ENCODE results near the gene SIN3A. TPM values are rescaled to one million over a fixed set of nuclear protein-coding genes. Genes with fewer than 3 reads are reported as not detected.

SIN3A gene
- total RNA-seq, 1 experiment from 2014 or later, result 64.4 TPM

- Mint-ChIP-seq H3K36me3 (ENCODE audit: insufficient read depth, unreplicated experiment) (peaks cover 66% of the 10 kb centered on the region), H3K9me3 (ENCODE audit: unreplicated experiment) (no peaks in the 10 kb centered on the region), H3K27me3 (ENCODE audit: insufficient read depth, unreplicated experiment) (no peaks in the 10 kb centered on the region), H3K4me1 (ENCODE audit: low read depth, unreplicated experiment) (no peaks in the 10 kb centered on the region), H3K27ac (ENCODE audit: unreplicated experiment) (no peak overlapping the region), H3K4me3 (ENCODE audit: unreplicated experiment) (no peak overlapping the region)
- no peak for DNase-seq
- ChIA-PET CTCF (no interaction called here), POLR2A (no interaction called here)
- Histone ChIP-seq H3K27me3 (replicated peaks; ENCODE audit: control insufficient read depth, insufficient read depth, low read length) (no peaks in the 10 kb centered on the region), H3K9me3 (no peaks in the 10 kb centered on the region), H3K36me3 (ENCODE audit: control insufficient read depth, insufficient read depth, low read length) (no peaks in the 10 kb centered on the region; the same call in 1 of the 2 replicates), H3K4me3 (ENCODE audit: low read depth, low read length) (no peak overlapping the region), H3K4me1 (no peaks in the 10 kb centered on the region)
- intact Hi-C loops (cut with micrococcal nuclease; ENCODE audit: unreplicated experiment), result no loop called here
- TF ChIP-seq CTCF (IDR thresholded peaks at IDR 0.05; ENCODE audit: insufficient read depth in 1 of 2, low read depth in 1 of 2, low read length in 1 of 2, severe bottlenecking in 1 of 2, unreplicated experiment in 1 of 2), result no peak
- BruUV-seq (replicated peaks), result no TSS peak
Observed at GRCh38 chr15:75430259-75430658, 21.2 kb downstream of the SIN3A start.

- Mint-ChIP-seq H3K4me3 (ENCODE audit: unreplicated experiment) (no peak overlapping the region), H3K27me3 (ENCODE audit: insufficient read depth, unreplicated experiment) (no peaks in the 10 kb centered on the region), H3K4me1 (ENCODE audit: low read depth, unreplicated experiment) (no peaks in the 10 kb centered on the region), H3K27ac (ENCODE audit: unreplicated experiment) (no peak overlapping the region), H3K9me3 (ENCODE audit: unreplicated experiment) (no peaks in the 10 kb centered on the region), H3K36me3 (ENCODE audit: insufficient read depth, unreplicated experiment) (peaks cover 53% of the 10 kb centered on the region)
- intact Hi-C loops (cut with micrococcal nuclease; ENCODE audit: unreplicated experiment), result no loop called here
- TF ChIP-seq CTCF (IDR thresholded peaks at IDR 0.05; ENCODE audit: insufficient read depth in 1 of 2, low read depth in 1 of 2, low read length in 1 of 2, severe bottlenecking in 1 of 2, unreplicated experiment in 1 of 2), result no peak
- H3K27me3 ChIP-seq (replicated peaks; ENCODE audit: control insufficient read depth, insufficient read depth, low read length), result no peaks in the 10 kb centered on the region
- H3K4me1 ChIP-seq, result no peaks in the 10 kb centered on the region
- no TSS peak for BruUV-seq (replicated peaks)
- ChIA-PET CTCF (interaction anchor here (0.5 kb wide), 1 partner anchor 54 kb away, joined by 3 read pairs; no protein-coding TSS in a partner anchor), POLR2A (no interaction called here)
- H3K36me3 ChIP-seq (ENCODE audit: control insufficient read depth, insufficient read depth, low read length), result no peaks in the 10 kb centered on the region; the same call in 1 of the 2 replicates
- H3K4me3 ChIP-seq (ENCODE audit: low read depth, low read length), result no peak overlapping the region
- H3K9me3 ChIP-seq, result no peaks in the 10 kb centered on the region
- DNase-seq, result no peak
Observed at GRCh38 chr15:75428152-75428551, 23.3 kb downstream of the SIN3A start.

GRCh38 chr15:75425966-75426500 is 25.5 kb downstream of the SIN3A start:
- H3K36me3 Mint-ChIP-seq (ENCODE audit: insufficient read depth, unreplicated experiment), result peaks cover 58% of the 10 kb centered on the region
- H3K4me3 Mint-ChIP-seq (ENCODE audit: unreplicated experiment), result no peak overlapping the region
- no peaks in the 10 kb centered on the region; the same call in 1 of the 2 replicates for H3K36me3 ChIP-seq (ENCODE audit: control insufficient read depth, insufficient read depth, low read length)

More at GRCh38 chr15:75425966-75426500, 25.5 kb downstream of the SIN3A start:
- no peaks in the 10 kb centered on the region for H3K9me3 Mint-ChIP-seq (ENCODE audit: unreplicated experiment)
- Histone ChIP-seq H3K4me3 (ENCODE audit: low read depth, low read length) (no peak overlapping the region), H3K4me1 (no peaks in the 10 kb centered on the region), H3K9me3 (no peaks in the 10 kb centered on the region), H3K27me3 (replicated peaks; ENCODE audit: control insufficient read depth, insufficient read depth, low read length) (no peaks in the 10 kb centered on the region)
- intact Hi-C loops (cut with micrococcal nuclease; ENCODE audit: unreplicated experiment), result no loop called here
- no peak for DNase-seq
- TF ChIP-seq CTCF (IDR thresholded peaks at IDR 0.05; ENCODE audit: insufficient read depth in 1 of 2, low read depth in 1 of 2, low read length in 1 of 2, severe bottlenecking in 1 of 2, unreplicated experiment in 1 of 2), result no peak
- no TSS peak for BruUV-seq (replicated peaks)
- H3K27ac Mint-ChIP-seq (ENCODE audit: unreplicated experiment), result no peak overlapping the region
- no peaks in the 10 kb centered on the region for H3K27me3 Mint-ChIP-seq (ENCODE audit: insufficient read depth, unreplicated experiment)
- CTCF ChIA-PET, result no interaction called here
- POLR2A ChIA-PET, result no interaction called here
- no peaks in the 10 kb centered on the region for H3K4me1 Mint-ChIP-seq (ENCODE audit: low read depth, unreplicated experiment)
